Neuronal stem cell (in vitro differentiated cells): Measurements from ENCODE around the gene DDX27.
A peak's percentile ranks its signal among the peaks of the same experiment; 100 is the strongest.

ENCODE experiments used
- DNase-seq: peaks from one replicate; pipeline ENCODE4 v3.0.0-alpha.2; 2013; ENCODE audit warnings: low spot score
- H2AFZ ChIP-seq: one replicate; pipeline ENCODE4 v1.6.1; 2013; ENCODE audit warnings: mild to moderate bottlenecking, low read length, inconsistent platforms
- H2AK5ac ChIP-seq: 2 replicates; pipeline ENCODE4 v1.6.1; 2013; ENCODE audit warnings: low read depth, mild to moderate bottlenecking, inconsistent platforms, low read length, moderate library complexity, mixed read lengths
- H2BK120ac ChIP-seq: 2 replicates; pipeline ENCODE4 v1.6.1; 2013; ENCODE audit warnings: low read depth, mild to moderate bottlenecking, inconsistent platforms, low read length, moderate library complexity, mixed read lengths
- H2BK12ac ChIP-seq: one replicate; pipeline ENCODE4 v1.6.1; 2013; ENCODE audit warnings: low read length, inconsistent platforms
- H2BK15ac ChIP-seq: 2 replicates; pipeline ENCODE4 v1.6.1; 2013; ENCODE audit warnings: mild to moderate bottlenecking, low read length, inconsistent platforms, mixed read lengths
- H2BK5ac ChIP-seq: one replicate; pipeline ENCODE4 v1.6.1; 2013; ENCODE audit warnings: inconsistent platforms, mild to moderate bottlenecking, low read length, moderate library complexity
- H3K14ac ChIP-seq: one replicate; pipeline ENCODE4 v1.6.1; 2013; ENCODE audit warnings: low read length, inconsistent platforms
- H3K18ac ChIP-seq: 2 replicates; pipeline ENCODE4 v1.6.1; 2013; ENCODE audit warnings: low read length, inconsistent platforms
- H3K23ac ChIP-seq: 2 replicates; pipeline ENCODE4 v1.6.1; 2013; ENCODE audit warnings: low read depth, mild to moderate bottlenecking, mixed read lengths, low read length, inconsistent platforms; ENCODE audit not compliant: poor library complexity
- H3K27ac ChIP-seq: replicated peaks from 3 replicates; pipeline ENCODE4 v1.5.1; 2013; ENCODE audit warnings: low read length, inconsistent platforms
- H3K27me3 ChIP-seq, 3 experiments: 2 replicates each; pipeline ENCODE4 v1.6.1; 2013; ENCODE audit warnings: low read length in 3 of 3, mild to moderate bottlenecking in 2 of 3, inconsistent platforms in 1 of 3, low read depth in 1 of 3, mixed read lengths in 1 of 3, moderate library complexity in 1 of 3; ENCODE audit not compliant: control insufficient read depth in 3 of 3, insufficient read depth in 3 of 3
- H3K36me3 ChIP-seq, 2 donors: replicated peaks in 1 of 2; 2 replicates each; pipeline ENCODE4 v1.6.1; 2013; ENCODE audit warnings: low read length in 2 of 2; ENCODE audit not compliant: control insufficient read depth in 2 of 2, insufficient read depth in 2 of 2
- H3K4ac ChIP-seq: 2 replicates; pipeline ENCODE4 v1.6.1; 2013; ENCODE audit warnings: inconsistent platforms, mild to moderate bottlenecking, low read length, moderate library complexity
- H3K4me1 ChIP-seq, 2 donors: 1 replicate in 1 of 2; 2 replicates in 1 of 2; pipeline ENCODE4 v1.6.1; 2013; ENCODE audit warnings: low read length in 2 of 2, low read depth in 1 of 2; ENCODE audit not compliant: control insufficient read depth in 2 of 2, insufficient read depth in 1 of 2
- H3K4me2 ChIP-seq: one replicate; pipeline ENCODE4 v1.6.1; 2013; ENCODE audit warnings: mild to moderate bottlenecking, low read length, inconsistent platforms; ENCODE audit not compliant: insufficient read depth, poor library complexity, severe bottlenecking
- H3K4me3 ChIP-seq, 2 donors: 2 replicates each; pipeline ENCODE4 v1.5.1; 2013; ENCODE audit warnings: low read length in 2 of 2, mild to moderate bottlenecking in 2 of 2, inconsistent platforms in 1 of 2, moderate library complexity in 1 of 2
- H3K79me1 ChIP-seq: one replicate; pipeline ENCODE4 v1.6.1; 2013; ENCODE audit warnings: low read depth, mild to moderate bottlenecking, inconsistent platforms, low read length, moderate library complexity
- H3K9ac ChIP-seq: one replicate; pipeline ENCODE4 v1.6.1; 2013; ENCODE audit warnings: mild to moderate bottlenecking, low read depth, low read length, inconsistent platforms; ENCODE audit not compliant: poor library complexity
- H3K9me3 ChIP-seq, 2 donors: replicated peaks in 1 of 2; 2 replicates each; pipeline versions ENCODE3 to v1.6.1; 2013; ENCODE audit warnings: low read length in 2 of 2, mild to moderate bottlenecking in 2 of 2, inconsistent platforms in 1 of 2, low read depth in 1 of 2, mixed read lengths in 1 of 2, moderate library complexity in 1 of 2; ENCODE audit not compliant: control insufficient read depth in 2 of 2, insufficient read depth in 1 of 2
- H4K8ac ChIP-seq: one replicate; pipeline ENCODE4 v1.6.1; 2013; ENCODE audit warnings: low read depth, mild to moderate bottlenecking, inconsistent platforms, low read length, moderate library complexity
- H4K91ac ChIP-seq: one replicate; pipeline ENCODE4 v1.6.1; 2013; ENCODE audit warnings: low read length, low read depth, mild to moderate bottlenecking, inconsistent platforms; ENCODE audit not compliant: poor library complexity
- WGBS, 2 donors: extraction: QIAGEN DNeasy Blood & Tissue Kit; methylation state at CpG; one replicate each; pipeline ENCODE4 v1.1.7; 2013; ENCODE audit warnings: missing lambda C conversion rate in 2 of 2, mixed read lengths in 1 of 2; ENCODE audit not compliant: insufficient read length in 2 of 2, insufficient replicate concordance in 1 of 2; ENCODE audit errors: extremely low coverage in 2 of 2; 5-methylcytosine and 5-hydroxymethylcytosine counted together

DDX27 gene

DNA sequence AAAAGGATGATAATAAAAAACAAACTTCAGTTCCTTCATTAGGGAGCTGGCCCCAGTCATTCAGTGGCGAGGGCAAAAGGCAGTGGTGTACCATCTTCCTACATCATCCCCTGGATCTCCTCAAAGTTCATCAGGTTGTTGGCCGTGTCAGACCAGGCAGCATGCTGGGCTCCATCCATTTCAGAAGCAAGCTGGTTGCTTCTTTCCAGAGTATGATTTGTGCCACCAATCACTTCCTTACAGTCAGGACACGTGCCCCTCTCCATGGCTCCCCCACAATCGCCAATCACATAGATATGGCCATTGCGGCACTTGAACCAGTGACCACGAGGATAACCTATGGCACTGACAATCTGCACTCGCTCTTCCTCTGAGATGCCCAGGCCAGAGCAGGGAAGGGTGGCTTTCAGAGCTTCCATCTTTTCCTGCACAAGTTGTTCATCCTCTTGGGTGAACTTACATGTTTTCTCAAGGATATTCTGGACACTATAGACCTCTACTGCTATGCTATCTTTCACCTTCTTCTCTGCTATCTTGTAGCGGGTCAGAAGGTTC, 28.0 kb downstream of the DDX27 start:
- Histone ChIP-seq H3K23ac (no peak overlapping the region), H2BK120ac (no peak overlapping the region), H3K4ac (no peak overlapping the region), H4K91ac (no peak overlapping the region), H2BK15ac (no peak overlapping the region), H3K36me3 (peaks cover 53 to 94% of the 10 kb centered on the region in 2 donors), H3K9me3 (no peaks in the 10 kb centered on the region), H3K9ac (no peak overlapping the region), H2BK5ac (no peak overlapping the region), H3K79me1 (no peaks in the 10 kb centered on the region), H3K4me2 (no peak overlapping the region), H3K27ac (no peak overlapping the region), H3K4me1 (no peaks in the 10 kb centered on the region), H3K14ac (no peak overlapping the region), H4K8ac (no peak overlapping the region), H3K27me3 (no peaks in the 10 kb centered on the region), H2BK12ac (no peak overlapping the region), H2AFZ (no peak overlapping the region), H3K4me3 (no peak overlapping the region), H2AK5ac (no peak overlapping the region), H3K18ac (no peak overlapping the region)
- no CpG with 5 or more reads among the region's 8 CpGs for WGBS, 2 donors
- no peak for DNase-seq

- no CpG with 5 or more reads among the region's 5 CpGs for WGBS, 2 donors
- Histone ChIP-seq H2BK5ac (no peak overlapping the region), H3K4me2 (no peak overlapping the region), H2AK5ac (no peak overlapping the region), H2BK120ac (no peak overlapping the region), H2BK15ac (no peak overlapping the region), H2BK12ac (no peak overlapping the region), H3K79me1 (no peaks in the 10 kb centered on the region), H3K9ac (no peak overlapping the region), H4K91ac (no peak overlapping the region), H3K4me1 (no peaks in the 10 kb centered on the region), H3K27me3 (no peaks in the 10 kb centered on the region), H3K27ac (no peak overlapping the region), H4K8ac (no peak overlapping the region), H2AFZ (no peak overlapping the region), H3K23ac (no peak overlapping the region), H3K14ac (no peak overlapping the region), H3K18ac (no peak overlapping the region), H3K4me3 (no peak overlapping the region), H3K4ac (no peak overlapping the region), H3K36me3 (peaks cover 53 to 95% of the 10 kb centered on the region in 2 donors), H3K9me3 (no peaks in the 10 kb centered on the region)
- no peak for DNase-seq
Measured at GRCh38 chr20:49247792-49248191, 28.6 kb downstream of the DDX27 start.

DNA sequence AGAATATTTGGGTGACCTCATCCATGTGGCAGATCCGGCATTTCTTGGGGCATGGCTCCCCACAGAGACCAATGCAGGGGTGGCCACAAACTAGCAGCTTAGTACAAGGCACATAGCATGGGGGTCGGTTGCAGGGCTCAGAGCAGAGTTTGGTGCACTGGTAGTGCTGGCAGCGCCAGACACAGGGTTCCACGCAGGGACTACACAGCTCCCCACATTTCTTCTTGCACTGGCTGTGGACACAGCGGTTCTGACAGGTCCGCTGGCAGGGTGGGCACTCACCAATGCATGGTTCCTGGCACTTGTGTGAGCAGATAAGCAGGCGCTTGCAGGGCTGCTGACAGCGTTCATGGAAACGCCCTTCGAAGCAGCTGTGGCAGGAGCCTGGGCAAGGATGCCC, 29.1 kb downstream of the DDX27 start:
- Histone ChIP-seq H4K91ac (no peak overlapping the region), H3K4me2 (no peak overlapping the region), H2AFZ (no peak overlapping the region), H3K4ac (no peak overlapping the region), H2BK15ac (no peak overlapping the region), H3K18ac (no peak overlapping the region), H2BK120ac (no peak overlapping the region), H3K36me3 (peaks cover 52 to 95% of the 10 kb centered on the region in 2 donors), H3K23ac (peak overlapping the region; percentile 38), H2BK12ac (no peak overlapping the region), H4K8ac (no peak overlapping the region), H3K9me3 (no peaks in the 10 kb centered on the region), H3K14ac (no peak overlapping the region), H2AK5ac (no peak overlapping the region), H3K27me3 (no peaks in the 10 kb centered on the region), H2BK5ac (no peak overlapping the region), H3K27ac (no peak overlapping the region), H3K4me1 (no peaks in the 10 kb centered on the region), H3K9ac (peak overlapping the region; percentile 63), H3K4me3 (no peak overlapping the region), H3K79me1 (no peaks in the 10 kb centered on the region)
- WGBS, 2 donors = no CpG with 5 or more reads among the region's 10 CpGs
- no peak for DNase-seq

GRCh38 chr20:49248879-49249665, 29.9 kb downstream of the DDX27 start:
- H3K9ac ChIP-seq = no peak overlapping the region
- no peak overlapping the region for H2BK15ac ChIP-seq
- H3K4ac ChIP-seq = no peak overlapping the region
- no peaks in the 10 kb centered on the region for H3K79me1 ChIP-seq
- no peak overlapping the region for H2AK5ac ChIP-seq
- no peak overlapping the region for H4K91ac ChIP-seq
- DNase-seq = no peak
- no peak overlapping the region for H2BK12ac ChIP-seq
- H3K23ac ChIP-seq = no peak overlapping the region
- no CpG with 5 or more reads among the region's 18 CpGs for WGBS, 2 donors
- H3K4me2 ChIP-seq = no peak overlapping the region
- H3K27me3 ChIP-seq = no peaks in the 10 kb centered on the region
- no peak overlapping the region for H2BK5ac ChIP-seq
- H2AFZ ChIP-seq = no peak overlapping the region
- no peak overlapping the region for H2BK120ac ChIP-seq
- H3K14ac ChIP-seq = no peak overlapping the region
- no peaks in the 10 kb centered on the region for H3K4me1 ChIP-seq
- H3K4me3 ChIP-seq = no peak overlapping the region
- H4K8ac ChIP-seq = no peak overlapping the region
- peaks cover 50 to 95% of the 10 kb centered on the region in 2 donors for H3K36me3 ChIP-seq
- no peak overlapping the region for H3K27ac ChIP-seq
- H3K18ac ChIP-seq = no peak overlapping the region
- no peaks in the 10 kb centered on the region for H3K9me3 ChIP-seq
